Fibroblast of pulmonary artery (primary cell): ENCODE data around the gene IL13RA2.
A peak's percentile ranks its signal among the peaks of the same experiment; 100 is the strongest.

Experiments used
- DNase-seq: peaks from one replicate; pipeline ENCODE4 v3.0.0-alpha.2; 2010; ENCODE audit warnings: low read depth
- H3K4me3 ChIP-seq: replicated peaks from 2 replicates; pipeline ENCODE4 v1.5.1; 2011; ENCODE audit warnings: low read depth, mild to moderate bottlenecking, control low read depth, low read length, moderate library complexity
- TF ChIP-seq, protein P1 (sequence below): IDR thresholded peaks from 2 replicates; pipeline ENCODE4 v1.5.1; 2011; ENCODE audit warnings: mild to moderate bottlenecking, control low read depth, low read length, inconsistent platforms; ENCODE audit errors: missing control alignments

IL13RA2 gene

DNA sequence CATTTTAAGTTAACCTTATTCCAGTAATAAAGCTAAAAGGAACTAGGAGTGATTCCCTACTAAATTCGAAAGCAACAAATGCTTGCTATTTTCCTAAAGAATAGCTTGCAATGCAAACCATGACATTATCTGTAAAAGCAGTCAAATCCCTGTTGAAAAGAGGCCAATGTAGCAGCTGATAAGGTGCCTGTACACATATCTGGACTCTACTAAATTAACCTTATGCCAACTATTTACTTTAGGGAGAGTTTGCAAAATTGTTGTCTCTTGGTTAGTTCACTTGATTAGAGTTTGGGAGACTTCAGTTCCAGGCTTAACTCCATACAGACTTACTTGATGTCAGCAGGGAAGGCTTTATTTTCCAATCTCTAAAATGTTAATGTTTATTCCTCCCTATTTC lies 6.0 kb downstream of the IL13RA2 start:
- H3K4me3 ChIP-seq, result no peak overlapping the region
- TF ChIP-seq, protein P1, sequence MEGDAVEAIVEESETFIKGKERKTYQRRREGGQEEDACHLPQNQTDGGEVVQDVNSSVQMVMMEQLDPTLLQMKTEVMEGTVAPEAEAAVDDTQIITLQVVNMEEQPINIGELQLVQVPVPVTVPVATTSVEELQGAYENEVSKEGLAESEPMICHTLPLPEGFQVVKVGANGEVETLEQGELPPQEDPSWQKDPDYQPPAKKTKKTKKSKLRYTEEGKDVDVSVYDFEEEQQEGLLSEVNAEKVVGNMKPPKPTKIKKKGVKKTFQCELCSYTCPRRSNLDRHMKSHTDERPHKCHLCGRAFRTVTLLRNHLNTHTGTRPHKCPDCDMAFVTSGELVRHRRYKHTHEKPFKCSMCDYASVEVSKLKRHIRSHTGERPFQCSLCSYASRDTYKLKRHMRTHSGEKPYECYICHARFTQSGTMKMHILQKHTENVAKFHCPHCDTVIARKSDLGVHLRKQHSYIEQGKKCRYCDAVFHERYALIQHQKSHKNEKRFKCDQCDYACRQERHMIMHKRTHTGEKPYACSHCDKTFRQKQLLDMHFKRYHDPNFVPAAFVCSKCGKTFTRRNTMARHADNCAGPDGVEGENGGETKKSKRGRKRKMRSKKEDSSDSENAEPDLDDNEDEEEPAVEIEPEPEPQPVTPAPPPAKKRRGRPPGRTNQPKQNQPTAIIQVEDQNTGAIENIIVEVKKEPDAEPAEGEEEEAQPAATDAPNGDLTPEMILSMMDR, result no peak
- no peak for DNase-seq

DNA sequence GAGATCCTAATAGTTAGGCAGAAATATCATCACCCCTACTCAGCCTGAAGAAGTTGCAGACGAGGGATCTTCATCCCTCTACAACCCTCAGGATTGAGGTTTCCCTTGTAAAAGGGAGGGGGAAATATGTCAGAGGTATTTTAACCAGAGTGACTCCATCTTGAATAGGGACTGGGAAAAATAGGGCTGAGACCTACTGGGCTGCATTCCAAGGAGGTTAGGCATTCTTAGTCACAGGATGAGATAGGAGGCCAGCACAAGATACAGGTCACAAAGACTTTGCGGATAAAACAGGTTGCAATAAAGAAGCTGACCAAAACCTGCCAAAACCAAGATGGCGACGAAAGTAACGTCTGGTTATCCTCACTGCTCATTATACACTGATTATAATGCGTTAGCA lies 17.5 kb downstream of the IL13RA2 start:
- no peak overlapping the region for H3K4me3 ChIP-seq
- no peak for DNase-seq
- TF ChIP-seq, protein P1, result no peak

DNA sequence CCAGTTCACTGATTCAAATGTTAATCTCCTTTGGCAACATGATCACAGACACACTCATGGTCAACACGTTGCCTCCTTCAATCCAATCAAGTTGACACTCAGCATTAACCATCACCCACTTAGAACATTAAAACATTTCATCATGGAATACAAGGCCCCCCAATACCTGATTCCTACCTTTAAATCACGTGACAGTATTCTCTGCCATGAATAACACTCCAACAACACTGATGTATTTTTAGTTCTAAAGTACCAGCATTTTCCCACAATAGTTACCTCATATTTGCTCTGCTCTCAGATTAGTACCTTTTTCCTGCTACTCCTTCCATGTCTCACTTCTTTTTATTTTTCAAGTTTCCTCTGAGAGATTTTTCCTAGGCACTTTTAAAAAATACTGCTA lies 19.6 kb downstream of the IL13RA2 start:
- TF ChIP-seq, protein P1, result no peak
- DNase-seq, result no peak
- no peak overlapping the region for H3K4me3 ChIP-seq

DNA sequence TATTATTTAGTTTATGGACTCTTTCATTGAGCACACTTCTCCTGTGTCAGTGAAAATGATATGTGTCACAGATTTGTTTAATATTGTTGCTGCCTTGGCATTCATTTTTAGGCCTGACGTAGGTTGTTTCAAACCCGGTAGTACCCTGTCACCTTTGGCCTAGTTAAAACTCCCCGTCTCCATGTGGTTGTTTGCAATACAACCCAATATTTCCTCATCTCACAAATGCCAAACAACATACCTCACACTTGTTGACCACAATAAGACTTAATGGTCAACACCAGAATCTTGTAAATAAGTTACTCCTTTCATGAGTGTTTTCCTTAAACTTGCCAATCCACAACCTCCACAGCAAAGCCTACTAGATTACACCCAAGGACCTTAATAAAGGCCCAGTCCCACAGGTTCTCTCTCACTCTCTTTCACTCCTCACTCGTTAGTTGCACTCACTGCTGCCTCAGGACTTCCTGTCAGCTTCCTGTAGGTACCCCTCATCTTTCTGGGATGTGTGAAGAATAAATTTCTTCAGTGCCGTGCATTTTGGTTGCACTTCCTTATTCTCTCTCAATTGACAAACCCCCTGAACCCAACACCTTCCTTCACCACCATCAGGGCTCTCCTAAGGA lies 31.3 kb downstream of the IL13RA2 start:
- no peak for DNase-seq
- H3K4me3 ChIP-seq, result no peak overlapping the region
- TF ChIP-seq, protein P1, result no peak

DNA sequence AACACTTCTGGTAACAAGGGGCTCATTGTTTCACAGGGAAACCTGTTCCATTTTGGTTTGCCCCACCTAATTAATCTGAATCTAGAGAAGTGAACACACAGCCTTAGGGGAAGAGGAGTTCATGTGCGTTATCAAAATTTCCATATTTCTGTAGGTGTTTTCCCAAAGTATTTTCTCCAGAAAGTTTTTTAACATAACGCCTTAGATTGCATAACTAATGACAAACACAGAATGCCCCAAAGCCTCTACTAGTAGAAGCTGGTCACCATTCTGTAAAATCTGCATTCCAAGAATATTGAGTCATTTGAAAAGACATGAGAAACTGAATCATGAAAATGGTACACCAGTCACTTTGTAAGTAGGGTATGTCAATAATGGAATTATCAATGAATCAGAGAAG lies 41.1 kb downstream of the IL13RA2 start:
- no peak overlapping the region for H3K4me3 ChIP-seq
- TF ChIP-seq, protein P1, result no peak
- DNase-seq, result peak; percentile 54

DNA sequence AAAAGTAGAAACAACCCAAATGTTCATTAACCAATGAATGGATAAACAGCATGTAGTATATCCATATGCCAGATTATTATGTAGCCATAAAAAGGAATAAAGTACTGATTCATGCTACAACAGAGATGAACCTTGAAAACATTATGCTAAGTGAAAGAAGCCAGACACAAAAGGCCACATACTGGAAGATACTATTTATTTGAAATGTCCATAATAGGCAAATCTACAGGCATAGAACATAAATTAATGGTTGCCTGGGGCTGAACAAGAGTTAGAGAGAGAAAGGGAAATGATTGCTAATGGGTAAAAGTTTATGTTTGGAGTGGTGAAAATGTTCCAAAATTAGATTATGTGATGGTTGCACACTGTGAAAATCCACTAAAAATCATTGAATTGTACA lies 44.4 kb downstream of the IL13RA2 start:
- DNase-seq, result no peak
- H3K4me3 ChIP-seq, result no peak overlapping the region
- TF ChIP-seq, protein P1, result no peak

DNA sequence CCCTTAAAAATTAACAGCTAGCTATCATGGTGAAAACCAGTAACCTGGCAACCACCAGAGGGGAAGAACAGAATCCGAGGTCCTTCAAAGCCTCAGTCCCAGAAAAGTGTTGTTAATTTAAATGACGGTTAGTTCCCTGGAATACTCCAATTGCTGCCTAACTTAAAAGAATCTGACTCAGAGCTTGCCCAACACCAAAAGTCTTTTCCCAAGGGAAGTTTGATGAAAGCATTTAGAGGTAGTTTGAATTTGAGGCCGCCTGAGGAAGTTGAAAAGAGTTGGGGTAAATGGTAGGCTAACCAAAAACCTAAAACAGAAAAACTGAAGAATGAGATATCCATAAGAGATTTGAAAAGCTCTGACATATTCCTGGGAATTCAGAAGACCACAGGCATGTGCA lies 46.6 kb downstream of the IL13RA2 start:
- TF ChIP-seq, protein P1, result no peak
- DNase-seq, result no peak
- no peak overlapping the region for H3K4me3 ChIP-seq
